Measurements from ENCODE around the gene NKX3-2. TPM values are rescaled to one million over a fixed set of nuclear protein-coding genes. Genes with fewer than 3 reads are reported as not detected.

The NKX3-2 gene
- total and polyA plus RNA-seq, 2 of the 4 experiments (the other 2 are of a cell fraction) = 0.05 TPM; not detected in 1

GRCh38 chr4:13498469-13498868 lies 45.8 kb downstream of the NKX3-2 start:
- no peak overlapping the region for H2AK5ac ChIP-seq (ENCODE audit: low read depth, low read length)
- no peak overlapping the region for H3K9ac ChIP-seq (ENCODE audit: low read depth, low read length)
- no peaks in the 10 kb centered on the region for H3K4me1 ChIP-seq (ENCODE audit: control insufficient read depth, insufficient read depth, low read length)
- in situ Hi-C loops (cut with MboI; ENCODE audit: low sequenced_read_pairs) = no loop called here
- no peak overlapping the region for H2BK15ac ChIP-seq (ENCODE audit: low read depth, low read length)
- no peak overlapping the region for H4K91ac ChIP-seq (ENCODE audit: insufficient read depth, low read depth, low read length)
- no peak overlapping the region for H2BK5ac ChIP-seq (ENCODE audit: low read depth, low read length, poor library complexity, severe bottlenecking)
- no peak overlapping the region for H4K8ac ChIP-seq (ENCODE audit: low read depth in 2 of 2, low read length in 2 of 2)
- intact Hi-C loops (cut with micrococcal nuclease) = no loop called here
- H3K4me3 ChIP-seq (ENCODE audit: insufficient read depth, low read depth, low read length) = no peak overlapping the region
- H3K4ac ChIP-seq (ENCODE audit: low read depth, low read length) = no peak overlapping the region
- H2AK9ac ChIP-seq (replicated peaks; ENCODE audit: low read depth, low read length, poor library complexity) = no peak overlapping the region
- no peak for TF ChIP-seq POLR2A (IDR thresholded peaks at IDR 0.05; ENCODE audit: low read depth, low read length)
- ChIA-PET POLR2A (ENCODE audit: unreplicated experiment) (no interaction called here), CTCF (no interaction called here)
- no peak overlapping the region for H4K5ac ChIP-seq (ENCODE audit: low read depth, low read length)
- H3K79me1 ChIP-seq (ENCODE audit: low read depth in 1 of 2, low read length in 2 of 2) = no peaks in the 10 kb centered on the region
- ATAC-seq (ENCODE audit: low read depth) (no peak), DNase-seq (no peak)
- BruUV-seq (replicated peaks) = no TSS peak
- no peaks in the 10 kb centered on the region for H3K9me3 ChIP-seq (ENCODE audit: control insufficient read depth, insufficient read depth, low read length)
- WGBS, 2 experiments (ENCODE audit: extremely low coverage in 2 of 2, insufficient read length in 1 of 2) = no CpG with 5 or more reads among the region's 1 CpG
- no peak overlapping the region for H3K56ac ChIP-seq (ENCODE audit: extremely low read depth, insufficient read depth, low read length)
- no peak overlapping the region for H3K23ac ChIP-seq (ENCODE audit: low read depth, low read length)
- H3K36me3 ChIP-seq (ENCODE audit: control insufficient read depth, insufficient read depth, low read length) = no peaks in the 10 kb centered on the region
- no peak overlapping the region for H3K14ac ChIP-seq (replicated peaks; ENCODE audit: low read depth, low read length)
- H2BK120ac ChIP-seq (ENCODE audit: low read depth, low read length) = no peak overlapping the region
- no peak overlapping the region for H3K27ac ChIP-seq (ENCODE audit: insufficient read depth, low read length)
- H4K20me1 ChIP-seq (ENCODE audit: insufficient read depth, low read length) = no peaks in the 10 kb centered on the region
- no peak overlapping the region for H3K4me2 ChIP-seq (ENCODE audit: low read depth, low read length)
- H3K9me1 ChIP-seq (ENCODE audit: insufficient read depth, low read length) = no peaks in the 10 kb centered on the region
- H2AFZ ChIP-seq (replicated peaks; ENCODE audit: low read length, poor library complexity) = no peak overlapping the region
- dilution Hi-C loops (cut with HindIII; ENCODE audit: low sequenced_read_pairs, unreplicated experiment) = no loop called here
- H3K18ac ChIP-seq (ENCODE audit: low read depth, low read length) = no peak overlapping the region
- H2BK20ac ChIP-seq (ENCODE audit: low read depth, low read length) = no peak overlapping the region
- peaks cover 4% of the 10 kb centered on the region for H3K27me3 ChIP-seq (ENCODE audit: control insufficient read depth, insufficient read depth, low read length)
